NCI-H446 treated with DMSO at 0.1 percent for 48 hours (cell line): ENCODE data around the gene CRTAC1.

ENCODE experiments used
- DNase-seq: peaks from one replicate; lab custom pipeline; 2025; lab: John Stamatoyannopoulos, UW

Gene CRTAC1

GRCh38 chr10:98030093-98030821, at the start of gene CRTAC1:
Gene CRTAC1, minus strand, starts transcription at chr10:98030621. Its CDS starts 149 bp downstream, at chr10:98030472.
- DNase-seq = peak; percentile 75

- DNase-seq = no peak
Measured at GRCh38 chr10:98078774-98079173, 48.4 kb upstream of the CRTAC1 start.

DNA sequence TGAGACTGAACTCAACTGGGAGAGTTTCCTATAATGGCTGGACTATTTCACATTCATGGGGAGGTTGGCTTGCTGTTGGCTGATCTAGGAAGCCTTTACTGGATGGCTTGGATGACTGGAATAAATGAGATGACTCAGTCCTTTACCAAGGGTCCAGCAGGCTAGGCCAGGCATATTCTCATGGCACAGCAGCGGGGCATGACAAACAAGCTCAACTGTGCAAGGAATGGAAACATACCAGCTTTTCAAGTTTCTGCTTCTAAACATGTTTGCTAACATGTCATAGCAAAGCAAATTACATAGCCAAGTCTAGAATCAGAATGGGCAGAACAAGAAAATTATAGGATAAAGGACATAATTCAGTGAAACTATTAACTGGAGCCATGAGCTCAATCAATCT, 46.8 kb upstream of the CRTAC1 start:
- DNase-seq = no peak

DNA sequence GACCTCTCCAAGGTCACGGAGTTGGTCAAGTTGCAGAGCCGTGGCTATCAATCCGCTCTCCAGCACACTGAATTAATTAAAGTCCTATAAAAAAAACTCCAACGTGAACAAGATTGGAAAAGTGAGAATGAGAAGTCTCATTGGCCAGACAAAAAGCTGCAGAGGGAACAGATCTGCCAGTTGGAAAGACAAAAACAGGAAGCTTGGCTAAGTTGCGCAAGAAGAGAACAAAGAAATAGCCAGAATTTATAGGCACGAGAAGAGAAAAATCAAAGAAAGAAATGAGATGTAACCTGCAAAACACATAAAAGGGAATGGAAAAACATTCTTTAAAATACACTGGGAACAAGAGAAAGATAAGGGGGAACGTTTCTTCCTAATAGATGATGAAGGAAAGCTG, 45.7 kb upstream of the CRTAC1 start:
- DNase-seq = no peak

DNA sequence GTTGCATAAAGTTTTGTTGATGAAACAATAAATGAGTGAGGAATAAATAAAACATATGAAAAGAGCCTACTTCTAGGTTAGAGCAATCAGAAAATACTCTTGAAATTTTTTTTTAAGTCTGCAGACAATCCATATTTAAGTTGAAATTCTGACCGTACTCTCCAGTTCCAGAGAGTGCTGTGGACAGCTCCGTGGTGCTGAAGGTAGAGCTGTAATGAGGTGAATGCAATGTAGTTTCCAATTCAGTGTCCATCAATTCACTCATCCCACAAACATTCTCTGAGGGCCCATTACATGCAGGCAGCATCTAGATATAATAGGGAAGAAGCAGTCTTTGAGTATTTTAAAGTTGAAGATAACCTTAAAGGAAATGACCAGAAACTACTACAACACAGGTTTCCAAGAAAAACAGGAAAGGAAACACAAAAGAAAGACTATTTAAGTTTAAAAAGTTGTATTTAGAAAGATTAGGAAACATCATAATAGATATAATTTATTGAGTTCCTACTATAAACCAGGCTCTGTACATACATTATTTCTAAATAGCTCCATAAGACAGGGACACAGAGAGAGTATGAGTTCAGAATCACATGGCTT, 44.0 kb upstream of the CRTAC1 start:
- DNase-seq = no peak

DNA sequence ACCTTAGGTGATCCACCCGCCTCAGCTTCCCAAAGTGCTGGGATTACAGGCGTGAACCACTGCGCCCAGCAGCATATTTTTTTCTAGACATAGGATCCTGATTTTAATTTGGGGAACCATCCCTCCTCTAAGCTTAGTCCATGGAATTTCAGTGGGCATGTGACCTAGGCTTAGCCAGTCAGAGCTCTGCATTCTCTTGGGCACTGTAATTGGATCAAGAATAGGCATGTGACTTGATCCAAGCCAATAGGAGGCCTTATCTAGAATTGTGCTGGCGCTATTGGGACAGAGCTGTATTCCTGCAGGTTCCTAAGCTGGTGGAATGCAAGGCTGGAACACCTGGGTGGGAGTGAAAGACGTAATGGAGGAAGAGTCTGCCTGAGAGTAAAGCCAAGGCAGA, 36.7 kb upstream of the CRTAC1 start:
- DNase-seq = no peak

GRCh38 chr10:98063740-98064027, 33.3 kb upstream of the CRTAC1 start:
- DNase-seq = no peak

- DNase-seq = no peak
Measured at GRCh38 chr10:98062424-98062823, 32.0 kb upstream of the CRTAC1 start.

GRCh38 chr10:98060079-98060478, 29.7 kb upstream of the CRTAC1 start:
- peak; percentile 6 for DNase-seq

DNA sequence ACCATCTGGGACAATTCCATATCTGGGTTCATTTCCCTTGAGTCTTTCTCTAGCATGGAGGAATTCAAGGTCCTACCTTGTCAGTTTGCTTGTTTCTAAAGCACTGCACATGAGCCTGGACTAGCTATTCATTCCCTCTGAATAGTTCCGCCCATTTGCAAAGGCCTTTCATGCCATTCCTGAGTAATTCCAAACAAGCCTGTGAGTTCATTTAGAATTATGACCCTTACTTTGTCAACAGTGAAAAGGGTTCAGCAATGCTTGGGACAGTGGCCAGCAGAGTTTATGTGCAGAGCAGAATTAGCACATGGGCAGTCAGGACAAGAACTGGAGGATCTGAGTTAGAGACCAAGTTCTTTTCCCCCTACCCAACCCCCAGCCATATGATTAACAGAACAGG, 27.9 kb upstream of the CRTAC1 start:
- DNase-seq = no peak

DNA sequence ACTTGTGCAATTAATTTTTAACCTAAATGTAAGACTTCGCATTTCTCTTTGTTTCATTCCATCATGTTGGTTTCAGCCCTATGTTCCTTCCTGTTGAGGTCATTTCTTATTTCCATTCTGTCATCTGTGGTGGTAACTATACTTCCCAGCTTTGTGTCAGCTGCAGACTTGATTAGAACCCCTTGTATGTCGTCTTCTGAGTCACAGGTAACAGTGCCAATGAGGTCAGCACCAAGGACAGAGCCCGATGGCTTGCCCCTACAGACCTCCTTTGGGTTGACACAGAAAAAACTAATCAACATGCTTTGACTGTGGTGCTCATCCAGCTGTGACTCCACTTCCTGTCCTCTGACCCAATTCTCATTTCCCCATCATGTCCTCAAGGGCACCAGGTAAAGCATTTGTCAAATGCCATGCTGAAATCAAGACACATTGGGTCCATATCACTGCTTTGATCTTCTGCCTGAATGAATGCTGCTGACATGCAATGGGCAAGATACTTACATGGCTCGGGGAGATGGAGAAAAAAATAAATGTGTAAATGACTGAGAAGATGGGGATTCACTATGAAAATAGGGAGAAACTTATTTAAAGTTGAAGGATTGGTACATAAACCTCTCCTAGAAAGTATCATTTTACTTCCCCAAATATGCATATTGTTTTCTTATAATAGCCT, 25.6 kb upstream of the CRTAC1 start:
- no peak for DNase-seq

DNA sequence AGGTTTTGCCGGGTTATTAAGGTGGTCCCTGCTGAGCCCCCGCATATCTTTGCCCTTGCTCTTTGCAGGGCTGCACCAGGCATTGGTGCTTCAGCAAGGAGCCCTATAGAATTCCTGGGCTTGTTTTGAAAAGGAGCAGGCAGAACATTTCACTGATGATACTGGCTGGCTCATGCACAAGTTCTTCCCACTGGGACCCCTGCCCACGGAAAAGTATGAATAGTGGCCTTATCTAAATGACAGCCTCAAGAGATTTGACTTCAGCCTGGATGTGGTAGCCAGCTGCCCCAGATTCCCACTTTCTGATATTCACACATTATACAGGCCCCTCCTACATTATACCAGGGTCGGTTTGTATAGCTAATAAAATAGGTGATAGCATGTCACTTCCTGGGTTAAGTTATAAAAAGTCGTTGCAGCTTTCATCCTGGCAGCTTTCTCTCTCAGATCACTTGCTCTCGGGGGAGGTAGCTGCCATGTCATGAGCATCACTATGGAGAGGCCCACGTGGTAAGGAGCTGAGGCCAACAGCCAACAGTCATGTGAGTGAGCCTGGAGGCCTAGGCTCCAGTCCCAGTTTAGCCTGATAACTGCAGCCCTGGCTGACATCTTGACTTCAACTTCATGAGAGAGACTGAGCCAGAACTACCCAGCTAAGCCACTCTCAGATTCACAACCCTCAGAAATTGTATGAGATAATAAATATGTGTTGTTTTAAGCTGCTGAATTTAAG, 16.8 kb upstream of the CRTAC1 start:
- DNase-seq = peak; percentile 34

DNA sequence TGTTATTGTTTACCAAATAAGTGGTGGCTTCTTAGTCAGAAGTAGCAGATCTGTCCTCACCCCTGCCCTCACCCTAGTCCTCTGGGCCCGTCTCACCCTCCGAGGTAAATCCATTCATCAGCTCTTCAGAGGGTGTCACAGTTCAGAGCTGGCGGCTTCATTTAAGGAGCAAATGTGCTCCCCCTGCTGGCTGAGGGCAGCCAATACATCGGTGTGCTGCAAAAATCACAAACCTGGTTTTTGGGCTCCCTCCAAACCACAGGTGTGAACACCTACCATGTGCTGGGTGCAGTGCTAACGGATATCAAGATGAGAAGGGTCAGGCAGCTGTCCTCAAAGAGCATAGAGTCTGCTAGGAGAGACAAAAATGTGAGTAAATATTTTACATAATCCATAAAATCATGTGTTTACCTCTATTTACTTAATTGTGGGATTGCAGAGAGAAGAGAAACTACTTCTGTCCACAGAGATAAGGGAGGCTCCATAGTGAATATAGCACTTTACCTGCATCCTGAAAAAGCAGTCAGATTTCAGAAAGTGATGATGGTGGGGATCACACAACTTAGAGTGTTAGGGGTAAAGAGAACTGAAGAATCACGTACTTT, 15.5 kb upstream of the CRTAC1 start:
- no peak for DNase-seq

DNA sequence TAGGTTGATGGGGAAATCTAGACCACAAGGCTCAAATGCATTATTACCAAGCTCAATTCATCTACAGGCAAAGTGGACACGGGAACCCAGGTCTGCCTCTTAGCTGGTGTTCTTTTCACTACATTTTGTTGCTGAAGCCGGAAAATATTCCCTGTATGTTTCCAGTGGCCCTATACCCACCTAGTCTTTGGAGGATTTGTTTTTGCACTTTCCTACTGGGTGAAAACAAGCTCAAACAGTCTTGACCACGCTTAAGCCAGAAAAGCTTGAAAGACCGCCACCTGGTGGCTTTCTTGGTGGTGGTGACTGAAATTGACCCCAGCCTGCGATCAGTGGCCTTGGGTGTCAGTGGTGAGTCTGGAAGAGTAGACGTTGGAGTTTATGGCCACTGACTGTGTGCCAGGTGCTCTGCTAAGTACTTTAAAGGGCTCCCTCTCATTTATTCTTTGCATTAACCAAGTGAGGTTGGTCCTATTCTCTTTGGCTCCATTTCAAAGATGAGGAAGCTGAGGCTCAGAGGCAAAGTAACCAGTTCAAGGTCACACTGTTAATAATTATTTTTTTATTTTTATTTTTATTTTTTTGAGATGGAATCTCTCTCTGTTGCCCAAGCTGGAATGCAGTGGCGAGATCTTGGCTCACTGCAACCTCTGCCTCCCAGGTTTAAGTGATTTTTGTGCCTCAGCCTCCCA, 11.1 kb upstream of the CRTAC1 start:
- peak; percentile 6 for DNase-seq

GRCh38 chr10:98039690-98040381, 9.4 kb upstream of the CRTAC1 start:
- DNase-seq = no peak

DNA sequence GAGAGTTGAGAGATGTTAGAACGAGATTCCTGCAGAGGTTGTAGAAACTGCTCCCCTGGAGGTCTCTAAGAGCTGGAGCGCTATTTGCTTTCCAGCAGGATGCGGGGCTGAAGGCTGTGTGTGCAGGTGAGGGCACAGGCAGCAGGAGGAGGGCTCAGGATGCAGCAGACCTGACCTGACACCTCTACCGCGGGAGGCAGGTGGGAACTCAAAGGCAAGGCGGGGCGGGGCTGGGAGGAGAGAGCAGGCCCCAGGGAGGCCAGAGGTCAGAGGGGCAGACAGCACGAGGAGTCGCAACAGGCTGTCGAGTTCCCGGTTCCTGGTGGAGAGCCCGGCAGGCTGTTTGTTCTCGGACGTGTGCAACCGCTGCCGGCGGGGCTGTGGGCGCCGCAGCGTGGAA, 7.9 kb upstream of the CRTAC1 start:
- DNase-seq = no peak

- DNase-seq = no peak
Measured at GRCh38 chr10:98035599-98035998, 5.2 kb upstream of the CRTAC1 start.

GRCh38 chr10:98033515-98033914, 3.1 kb upstream of the CRTAC1 start:
- DNase-seq = no peak

DNA sequence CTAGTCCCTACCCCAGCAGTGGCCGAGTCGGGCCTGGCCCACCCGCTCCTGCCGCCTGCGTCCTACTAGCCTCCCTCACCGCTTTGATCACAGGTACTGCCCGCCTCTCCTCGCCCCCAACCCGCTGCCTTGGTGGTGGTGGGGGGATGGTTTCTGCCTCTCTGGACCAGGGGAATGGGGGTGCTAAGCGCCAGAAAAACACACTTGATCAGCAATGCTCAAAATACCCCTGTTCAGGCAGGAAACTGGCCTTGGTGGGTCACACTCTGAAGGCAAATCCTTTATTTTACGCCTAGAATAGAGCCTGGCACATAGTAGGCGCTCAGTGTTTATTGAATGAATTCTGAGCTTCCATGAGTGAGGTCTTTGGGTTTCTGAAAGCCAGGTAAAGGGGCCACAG, 1.0 kb upstream of the CRTAC1 start:
- DNase-seq = no peak

GRCh38 chr10:98030991-98031431, 590 bp upstream of the CRTAC1 start:
- no peak for DNase-seq
